ENCODE measurements around the gene DCBLD2. TPM values are rescaled to one million over a fixed set of nuclear protein-coding genes. Genes with fewer than 3 reads are reported as not detected.
A peak's percentile ranks its signal among the peaks of the same experiment; 100 is the strongest.

DCBLD2 gene
- 225 and 300 TPM in 2 replicates for total RNA-seq

GRCh38 chr3:98901392-98902350 is at the start of gene DCBLD2:
Gene DCBLD2, minus strand, starts transcription at chr3:98901695. Its CDS starts 369 bp downstream, at chr3:98901326.
- no peak for TF ChIP-seq CTCF (IDR thresholded peaks at IDR 0.05; ENCODE audit: insufficient read depth, low read depth, low read length)
- peak; percentile 99 for DNase-seq (ENCODE audit: low read depth)
- H3K4me3 ChIP-seq (ENCODE audit: low read depth, low read length), result peak within 1 kb of the TSS; percentile 84

- TF ChIP-seq CTCF (IDR thresholded peaks at IDR 0.05; ENCODE audit: insufficient read depth, low read depth, low read length), result no peak
- DNase-seq (ENCODE audit: low read depth), result no peak
- no peak overlapping the region for H3K4me3 ChIP-seq (ENCODE audit: low read depth, low read length)
Observed at GRCh38 chr3:98945666-98946065, 44.2 kb upstream of the DCBLD2 start.

GRCh38 chr3:98945101-98945524 is 43.6 kb upstream of the DCBLD2 start:
- DNase-seq (ENCODE audit: low read depth), result no peak
- H3K4me3 ChIP-seq (ENCODE audit: low read depth, low read length), result no peak overlapping the region
- no peak for TF ChIP-seq CTCF (IDR thresholded peaks at IDR 0.05; ENCODE audit: insufficient read depth, low read depth, low read length)

GRCh38 chr3:98930413-98930812 is 28.9 kb upstream of the DCBLD2 start:
- TF ChIP-seq CTCF (IDR thresholded peaks at IDR 0.05; ENCODE audit: insufficient read depth, low read depth, low read length), result no peak
- DNase-seq (ENCODE audit: low read depth), result no peak
- H3K4me3 ChIP-seq (ENCODE audit: low read depth, low read length), result no peak overlapping the region

GRCh38 chr3:98921957-98922356 is 20.5 kb upstream of the DCBLD2 start:
- no peak for TF ChIP-seq CTCF (IDR thresholded peaks at IDR 0.05; ENCODE audit: insufficient read depth, low read depth, low read length)
- H3K4me3 ChIP-seq (ENCODE audit: low read depth, low read length), result no peak overlapping the region
- DNase-seq (ENCODE audit: low read depth), result no peak

GRCh38 chr3:98920166-98920565 is 18.7 kb upstream of the DCBLD2 start:
- no peak for TF ChIP-seq CTCF (IDR thresholded peaks at IDR 0.05; ENCODE audit: insufficient read depth, low read depth, low read length)
- no peak for DNase-seq (ENCODE audit: low read depth)
- H3K4me3 ChIP-seq (ENCODE audit: low read depth, low read length), result no peak overlapping the region
